CD4-positive, alpha-beta memory T cell (primary cell): Measurements from ENCODE around the gene ZMYND11. TPM values are rescaled to one million over a fixed set of nuclear protein-coding genes. Genes with fewer than 3 reads are reported as not detected.

Source experiments
- CTCF ChIA-PET: fragments of 350-600 bp; sonication (Branson Sonifier 250); formaldehyde crosslinking; loops from one replicate; lab custom pipeline; 2021; ENCODE audit warnings: inconsistent platforms; ENCODE audit not compliant: partially characterized antibody; lab: Charles Lee
- POLR2A ChIA-PET: fragments of 350-600 bp; sonication (Branson Sonifier 250); formaldehyde crosslinking; loops from one replicate; lab custom pipeline; 2021; ENCODE audit not compliant: partially characterized antibody; lab: Charles Lee
- DNase-seq, 5 donors: peaks; one replicate each; pipeline versions ENCODE4 v3.0.0 to v3.0.0-alpha.2; 2020 to 2022; ENCODE audit warnings: mixed read lengths in 1 of 5
- H3K27ac ChIP-seq: one replicate; pipeline ENCODE4 v1.7.0; 2013; ENCODE audit warnings: low read depth, low read length
- H3K27me3 ChIP-seq: 2 replicates; pipeline ENCODE4 v1.7.0; 2013; ENCODE audit warnings: mild to moderate bottlenecking, low read length, moderate library complexity; ENCODE audit not compliant: insufficient read depth
- H3K36me3 ChIP-seq: 2 replicates; pipeline ENCODE4 v1.7.0; 2013; ENCODE audit warnings: mild to moderate bottlenecking, low read length, moderate library complexity; ENCODE audit not compliant: insufficient read depth
- H3K4me1 ChIP-seq: 2 replicates; pipeline ENCODE4 v1.7.0; 2013; ENCODE audit warnings: mild to moderate bottlenecking, low read length, moderate library complexity; ENCODE audit not compliant: insufficient read depth
- H3K4me3 ChIP-seq, 2 donors: one replicate each; pipeline ENCODE4 v1.7.0; 2013; ENCODE audit warnings: low read length in 2 of 2, mild to moderate bottlenecking in 1 of 2
- H3K9me3 ChIP-seq, 2 donors: one replicate each; pipeline ENCODE4 v1.7.0; 2013; ENCODE audit warnings: low read length in 2 of 2, control low read depth in 1 of 2; ENCODE audit not compliant: control insufficient read depth in 1 of 2
- H3K27ac Mint-ChIP-seq, 7 donors: one replicate each; pipeline ENCODE4 v1.8.0; 2020 to 2021; ENCODE audit warnings: mixed read lengths in 7 of 7, mild to moderate bottlenecking in 6 of 7, inconsistent platforms in 3 of 7, moderate library complexity in 3 of 7
- H3K27me3 Mint-ChIP-seq, 2 donors: one replicate each; pipeline ENCODE4 v1.8.0; 2020 to 2021; ENCODE audit warnings: mixed read lengths in 2 of 2
- H3K36me3 Mint-ChIP-seq, 2 donors: one replicate each; pipeline ENCODE4 v1.8.0; 2020 to 2021; ENCODE audit warnings: mixed read lengths in 2 of 2, inconsistent platforms in 1 of 2, mild to moderate bottlenecking in 1 of 2
- H3K4me1 Mint-ChIP-seq, 4 donors: one replicate each; pipeline ENCODE4 v1.8.0; 2020 to 2021; ENCODE audit warnings: mixed read lengths in 4 of 4, mild to moderate bottlenecking in 1 of 4
- H3K4me3 Mint-ChIP-seq, 8 donors: one replicate each; pipeline ENCODE4 v1.8.0; 2020 to 2021; ENCODE audit warnings: mixed read lengths in 8 of 8, mild to moderate bottlenecking in 7 of 8, moderate library complexity in 6 of 8, inconsistent platforms in 3 of 8
- H3K9me3 Mint-ChIP-seq, 8 donors: one replicate each; pipeline ENCODE4 v1.8.0; 2020 to 2021; ENCODE audit warnings: mixed read lengths in 8 of 8, mild to moderate bottlenecking in 5 of 8, inconsistent platforms in 3 of 8, moderate library complexity in 1 of 8
- intact Hi-C: fragments of 100-400 bp; cut with micrococcal nuclease; formaldehyde crosslinking; loops from one replicate; pipeline ENCODE4 v1.15.1; 2023
- polyA plus RNA-seq, 2 donors: library from polyadenylated mRNA; unstranded; fragments of 300-500 nt; fragmentation: Illumina TruSeq; gene quantifications; one replicate each; pipeline ENCODE4 v1.2.3, GENCODE V29; 2021
- total RNA-seq, 2 experiments: library from RNA; stranded (reverse); gene quantifications; one replicate each; pipeline ENCODE4 v1.2.3, GENCODE V29; 2021

ZMYND11 gene
- total and polyA plus RNA-seq, 4 experiments from 2014 or later = 26.6 to 63.2 (median 52.1) TPM

GRCh38 chr10:241451-241850 lies 106.2 kb downstream of the ZMYND11 start:
- no peak for DNase-seq
- no peaks in the 10 kb centered on the region for H3K27me3 Mint-ChIP-seq
- no peak overlapping the region for H3K4me3 Mint-ChIP-seq
- H3K36me3 Mint-ChIP-seq = peaks cover 34 to 52% of the 10 kb centered on the region in 2 donors
- ChIA-PET POLR2A (no interaction called here), CTCF (interaction anchor here (1.4 kb wide), 1 partner anchor 12 kb away, joined by 5 read pairs; no protein-coding TSS in a partner anchor)
- no peak overlapping the region for H3K27ac ChIP-seq
- no peak overlapping the region for H3K27ac Mint-ChIP-seq
- no peaks in the 10 kb centered on the region for H3K4me1 Mint-ChIP-seq
- intact Hi-C loops = no loop called here
- H3K9me3 Mint-ChIP-seq = no peaks in the 10 kb centered on the region
- no peaks in the 10 kb centered on the region for H3K27me3 ChIP-seq
- H3K9me3 ChIP-seq = no peaks in the 10 kb centered on the region
- peaks cover 15% of the 10 kb centered on the region for H3K36me3 ChIP-seq
- no peak overlapping the region for H3K4me3 ChIP-seq
- no peaks in the 10 kb centered on the region for H3K4me1 ChIP-seq

- no peak overlapping the region for H3K4me3 Mint-ChIP-seq
- CTCF ChIA-PET = interaction anchor here (1.4 kb wide), 1 partner anchor 12 kb away, joined by 5 read pairs; no protein-coding TSS in a partner anchor
- no peaks in the 10 kb centered on the region for H3K4me1 ChIP-seq
- intact Hi-C loops = no loop called here
- H3K9me3 ChIP-seq = no peaks in the 10 kb centered on the region
- no peak overlapping the region for H3K27ac ChIP-seq
- H3K4me1 Mint-ChIP-seq = no peaks in the 10 kb centered on the region
- H3K27ac Mint-ChIP-seq = no peak overlapping the region
- no peaks in the 10 kb centered on the region for H3K9me3 Mint-ChIP-seq
- POLR2A ChIA-PET = no interaction called here
- H3K27me3 ChIP-seq = no peaks in the 10 kb centered on the region
- H3K4me3 ChIP-seq = no peak overlapping the region
- no peaks in the 10 kb centered on the region for H3K27me3 Mint-ChIP-seq
- H3K36me3 ChIP-seq = peaks cover 21% of the 10 kb centered on the region
- no peak for DNase-seq
- peaks cover 34 to 53% of the 10 kb centered on the region in 2 donors for H3K36me3 Mint-ChIP-seq
Observed at GRCh38 chr10:241966-242643, 106.8 kb downstream of the ZMYND11 start.

GRCh38 chr10:244227-244626 lies 109.0 kb downstream of the ZMYND11 start:
- POLR2A ChIA-PET = no interaction called here
- CTCF ChIA-PET = no interaction called here

GRCh38 chr10:246431-246830 lies 111.2 kb downstream of the ZMYND11 start:
- no peaks in the 10 kb centered on the region for H3K27me3 ChIP-seq
- intact Hi-C loops = no loop called here
- no peaks in the 10 kb centered on the region for H3K9me3 Mint-ChIP-seq
- ChIA-PET CTCF (interaction anchor here (1.0 to 1.6 kb wide), 2 partner anchors 9 to 11 kb away, joined by 3 to 4 read pairs; no protein-coding TSS in a partner anchor), POLR2A (interaction anchor here (1.0 kb wide), 1 partner anchor 9 kb away, joined by 3 read pairs; no protein-coding TSS in a partner anchor)
- no peak overlapping the region for H3K4me3 Mint-ChIP-seq
- H3K36me3 Mint-ChIP-seq = peaks cover 63 to 75% of the 10 kb centered on the region in 2 donors
- H3K27ac ChIP-seq = no peak overlapping the region
- H3K36me3 ChIP-seq = peaks cover 34% of the 10 kb centered on the region
- H3K27me3 Mint-ChIP-seq = no peaks in the 10 kb centered on the region
- H3K4me1 ChIP-seq = no peaks in the 10 kb centered on the region
- no peaks in the 10 kb centered on the region for H3K9me3 ChIP-seq
- H3K4me3 ChIP-seq = no peak overlapping the region
- H3K4me1 Mint-ChIP-seq = no peaks in the 10 kb centered on the region
- H3K27ac Mint-ChIP-seq = no peak overlapping the region
- no peak for DNase-seq

More at GRCh38 chr10:244227-244626, 109.0 kb downstream of the ZMYND11 start:
- H3K4me1 Mint-ChIP-seq = no peaks in the 10 kb centered on the region
- peaks cover 36% of the 10 kb centered on the region for H3K36me3 ChIP-seq
- intact Hi-C loops = no loop called here
- no peak for DNase-seq
- no peaks in the 10 kb centered on the region for H3K4me1 ChIP-seq
- no peak overlapping the region for H3K27ac ChIP-seq
- no peak overlapping the region for H3K4me3 Mint-ChIP-seq
- no peaks in the 10 kb centered on the region for H3K27me3 Mint-ChIP-seq
- no peaks in the 10 kb centered on the region for H3K27me3 ChIP-seq
- no peaks in the 10 kb centered on the region for H3K9me3 Mint-ChIP-seq
- no peaks in the 10 kb centered on the region for H3K9me3 ChIP-seq
- H3K27ac Mint-ChIP-seq = peak overlapping the region in 1 of 7 donors; percentile 19
- no peak overlapping the region for H3K4me3 ChIP-seq
- H3K36me3 Mint-ChIP-seq = peaks cover 48 to 62% of the 10 kb centered on the region in 2 donors

GRCh38 chr10:247480-247879 lies 112.2 kb downstream of the ZMYND11 start:
- ChIA-PET POLR2A (no interaction called here), CTCF (interaction anchor here (0.5 to 1.6 kb wide), 3 partner anchors 10 to 861 kb away, joined by 3 to 4 read pairs (median 3); no protein-coding TSS in a partner anchor)
- Histone ChIP-seq H3K9me3 (no peaks in the 10 kb centered on the region), H3K27me3 (no peaks in the 10 kb centered on the region), H3K4me1 (no peaks in the 10 kb centered on the region), H3K27ac (no peak overlapping the region), H3K4me3 (no peak overlapping the region), H3K36me3 (peaks cover 45% of the 10 kb centered on the region)
- intact Hi-C loops = no loop called here
- no peak for DNase-seq
- no peak overlapping the region for H3K4me3 Mint-ChIP-seq
- no peaks in the 10 kb centered on the region for H3K27me3 Mint-ChIP-seq
- H3K4me1 Mint-ChIP-seq = no peaks in the 10 kb centered on the region
- H3K27ac Mint-ChIP-seq = no peak overlapping the region
- peaks cover 69 to 79% of the 10 kb centered on the region in 2 donors for H3K36me3 Mint-ChIP-seq
- no peaks in the 10 kb centered on the region for H3K9me3 Mint-ChIP-seq

GRCh38 chr10:248307-248706 lies 113.1 kb downstream of the ZMYND11 start:
- no peak for DNase-seq
- Histone ChIP-seq H3K4me3 (no peak overlapping the region), H3K4me1 (no peaks in the 10 kb centered on the region), H3K27me3 (no peaks in the 10 kb centered on the region), H3K36me3 (peaks cover 41% of the 10 kb centered on the region), H3K27ac (no peak overlapping the region), H3K9me3 (no peaks in the 10 kb centered on the region)
- Mint-ChIP-seq H3K4me3 (no peak overlapping the region), H3K9me3 (no peaks in the 10 kb centered on the region), H3K27me3 (no peaks in the 10 kb centered on the region), H3K4me1 (no peaks in the 10 kb centered on the region), H3K36me3 (peaks cover 71 to 78% of the 10 kb centered on the region in 2 donors), H3K27ac (peak overlapping the region in 2 of 7 donors; percentile 54 to 83)
- ChIA-PET CTCF (interaction anchor here (1.6 kb wide), 1 partner anchor 9 kb away, joined by 4 read pairs; no protein-coding TSS in a partner anchor), POLR2A (no interaction called here)
- intact Hi-C loops = no loop called here

- Histone ChIP-seq H3K27ac (no peak overlapping the region), H3K4me1 (no peaks in the 10 kb centered on the region), H3K27me3 (no peaks in the 10 kb centered on the region), H3K9me3 (no peaks in the 10 kb centered on the region), H3K4me3 (no peak overlapping the region), H3K36me3 (peaks cover 34% of the 10 kb centered on the region)
- DNase-seq = no peak
- intact Hi-C loops = no loop called here
- Mint-ChIP-seq H3K27me3 (no peaks in the 10 kb centered on the region), H3K4me1 (no peaks in the 10 kb centered on the region), H3K27ac (peak overlapping the region in 2 of 7 donors; percentile 24 to 37), H3K4me3 (no peak overlapping the region), H3K9me3 (no peaks in the 10 kb centered on the region), H3K36me3 (peaks cover 67 to 71% of the 10 kb centered on the region in 2 donors)
- ChIA-PET CTCF (no interaction called here), POLR2A (interaction anchor here (0.6 kb wide), 1 partner anchor 30 kb away, joined by 3 read pairs; no protein-coding TSS in a partner anchor)
Observed at GRCh38 chr10:251982-252582, 116.8 kb downstream of the ZMYND11 start.
